GM21825 (cell line): ENCODE results near the gene LHPP.

ENCODE experiments used
- ATAC-seq: cut with Tn5 transposase; IDR thresholded peaks from one replicate; pipeline ENCODE4 v1.9.1; 2021; ENCODE audit warnings: mild to moderate bottlenecking, moderate library complexity; ENCODE audit not compliant: unreplicated experiment

The LHPP gene

DNA sequence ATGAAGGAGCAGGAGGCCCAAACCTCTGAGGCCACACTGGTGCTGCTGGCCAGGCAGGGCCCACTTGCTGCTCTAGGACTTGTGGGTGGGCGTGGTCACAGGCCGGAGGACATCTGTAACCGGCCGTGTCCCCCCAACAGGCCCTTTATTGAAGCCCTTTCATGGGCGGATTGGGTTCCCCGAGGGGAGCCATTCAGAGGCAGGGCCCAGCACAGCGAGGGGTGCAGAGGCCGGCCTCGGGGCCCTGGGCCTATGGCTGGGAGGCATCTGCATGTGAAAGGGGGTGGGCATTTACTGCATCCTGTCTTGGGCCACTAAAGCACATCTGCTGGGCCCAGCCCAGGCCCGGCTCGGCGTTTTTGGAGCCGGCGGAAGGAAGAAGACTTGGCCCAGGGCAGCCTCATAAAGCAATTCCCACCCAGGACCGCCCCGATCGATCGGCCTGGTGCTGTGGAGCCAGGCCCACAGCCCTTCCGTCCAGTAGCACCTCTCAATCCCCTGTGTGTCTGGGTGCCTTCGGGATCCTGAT, 8.4 kb downstream of the LHPP start:
- ATAC-seq = no peak

DNA sequence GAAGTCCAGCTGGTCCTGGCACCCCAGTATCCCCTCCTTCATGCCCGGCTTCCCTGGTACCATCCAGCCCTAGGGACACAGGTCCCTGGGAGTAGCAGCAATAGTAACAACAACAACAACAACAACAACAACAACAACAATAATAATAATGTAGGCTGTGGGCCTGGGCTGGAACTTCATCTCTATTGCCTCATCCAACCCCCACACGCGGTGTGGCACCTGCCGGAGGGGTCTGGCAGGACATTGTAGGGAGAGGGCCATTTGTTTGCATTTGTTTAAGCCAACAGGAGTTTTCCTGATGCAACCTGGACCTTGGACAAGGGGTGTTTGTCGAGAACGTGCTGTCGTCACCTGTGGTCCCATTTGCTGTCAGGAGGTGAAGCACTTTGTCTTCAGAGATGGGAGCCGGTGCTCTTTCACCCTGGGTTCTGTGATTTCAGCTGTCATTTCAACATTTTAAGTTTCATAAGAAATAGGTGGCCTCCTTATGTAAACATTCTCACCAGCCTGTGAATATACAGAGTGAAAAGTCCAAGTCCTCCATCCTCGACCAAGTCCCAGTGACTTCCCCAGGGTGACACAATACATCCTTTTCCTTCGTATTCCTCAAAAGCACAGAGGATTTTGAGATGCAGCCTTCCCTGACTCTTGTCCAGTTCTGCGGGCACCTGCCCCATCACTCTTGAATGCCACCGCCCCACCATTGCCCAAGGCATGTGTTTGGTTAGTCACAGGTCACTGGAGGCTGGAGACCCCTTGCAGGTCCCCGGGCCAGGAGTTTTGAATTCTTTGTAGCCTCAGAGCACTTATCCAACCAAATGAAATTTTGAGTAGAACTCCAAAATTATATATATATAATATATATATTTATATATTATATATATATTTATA, 9.2 kb downstream of the LHPP start:
- no peak for ATAC-seq

DNA sequence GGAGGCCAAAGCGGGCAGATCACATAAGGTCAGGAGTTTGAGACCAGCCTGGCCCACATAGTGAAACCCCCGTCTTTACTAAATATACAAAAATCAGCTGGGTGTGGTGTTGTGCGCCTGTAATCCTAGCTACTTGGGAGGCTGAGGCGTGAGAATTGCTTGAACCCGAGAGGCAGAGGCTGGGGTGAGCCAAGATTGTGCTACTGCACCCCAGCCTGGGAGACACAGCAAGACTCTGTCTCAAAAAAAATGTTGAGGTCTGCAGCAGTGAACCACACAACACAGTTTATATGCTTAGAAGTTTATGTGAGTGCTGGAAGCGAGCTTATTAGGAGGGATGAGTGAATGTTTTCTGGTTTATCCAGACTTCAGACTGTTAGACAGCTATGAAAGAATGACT, 10.4 kb downstream of the LHPP start:
- ATAC-seq = no peak

DNA sequence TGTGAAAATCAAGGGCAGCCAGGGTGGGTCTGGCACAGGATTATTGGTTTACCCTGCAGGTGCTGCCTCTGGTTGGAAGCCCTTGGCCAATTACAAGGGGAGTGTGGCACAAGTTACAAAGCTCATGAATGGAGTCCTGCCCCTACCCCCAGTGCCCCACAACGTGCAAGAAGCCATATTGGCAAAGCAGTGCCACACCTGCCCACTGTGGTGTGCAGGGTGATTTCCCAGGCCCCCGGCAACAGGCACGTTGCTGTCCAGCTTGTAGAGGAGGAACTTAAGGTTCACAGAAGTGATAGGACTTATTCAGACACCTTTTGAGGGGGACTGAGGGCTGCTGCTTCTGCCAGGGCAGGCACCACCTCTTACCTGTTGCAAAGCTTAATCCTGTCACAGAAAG, 11.4 kb downstream of the LHPP start:
- no peak for ATAC-seq

DNA sequence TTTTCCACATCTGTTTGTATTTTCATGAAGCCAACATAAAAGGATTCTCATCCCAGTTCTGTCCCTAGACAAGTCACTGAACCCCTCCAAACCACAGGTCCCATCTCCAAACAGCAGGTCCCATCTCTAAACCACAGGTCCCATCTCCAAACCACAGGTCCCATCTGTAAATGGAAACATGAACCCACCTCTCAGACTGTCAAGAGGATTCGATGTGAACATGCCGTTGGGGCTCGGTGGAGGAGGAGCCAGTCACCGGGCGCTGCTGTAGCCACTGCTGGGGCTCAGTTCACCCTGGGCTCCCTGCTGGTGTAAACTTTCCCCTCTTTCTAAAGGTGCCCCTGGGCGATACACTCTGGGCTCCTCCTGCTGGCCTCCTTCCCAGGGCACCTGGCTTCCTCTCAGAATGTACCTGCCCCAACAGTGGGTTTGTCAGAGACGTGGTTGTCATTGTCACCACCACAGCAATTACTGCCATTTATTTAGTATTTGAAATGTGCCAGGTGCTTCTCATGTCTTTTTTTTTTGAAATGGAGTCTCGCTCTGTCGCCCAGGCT, 13.0 kb downstream of the LHPP start:
- no peak for ATAC-seq

DNA sequence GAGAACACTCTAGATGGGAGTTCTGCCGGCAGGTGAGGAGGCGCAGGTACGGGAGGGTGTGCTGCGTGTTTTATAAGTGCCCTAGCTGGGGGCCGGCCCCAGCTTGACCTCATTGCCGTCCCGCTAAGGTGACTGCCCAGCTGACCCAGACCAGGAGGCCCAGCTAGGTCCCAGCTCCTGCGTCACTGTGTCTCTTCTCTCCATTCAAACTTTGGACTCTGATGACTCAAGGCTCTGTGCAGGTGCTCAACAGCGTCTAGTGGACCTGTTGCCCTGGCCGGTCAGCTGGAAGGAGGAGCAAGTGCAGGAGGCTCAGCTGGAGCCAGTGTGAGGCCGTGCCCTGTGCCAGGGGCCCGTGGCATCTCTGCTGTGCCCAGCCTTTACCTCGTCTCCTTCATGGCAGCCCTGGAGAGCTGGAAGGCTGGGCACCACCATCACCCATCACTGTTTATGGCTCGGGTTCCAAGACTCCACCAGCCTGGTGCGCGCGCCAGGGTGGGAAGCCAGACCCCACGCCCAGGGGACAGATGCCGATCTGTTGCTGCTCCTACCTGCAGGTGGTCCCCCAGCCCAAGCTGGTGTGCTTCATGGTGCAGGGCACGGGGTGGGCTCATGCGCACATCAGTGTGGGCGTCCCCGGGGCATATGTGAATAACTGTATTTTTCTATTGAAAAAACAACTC, 14.6 kb downstream of the LHPP start:
- no peak for ATAC-seq

DNA sequence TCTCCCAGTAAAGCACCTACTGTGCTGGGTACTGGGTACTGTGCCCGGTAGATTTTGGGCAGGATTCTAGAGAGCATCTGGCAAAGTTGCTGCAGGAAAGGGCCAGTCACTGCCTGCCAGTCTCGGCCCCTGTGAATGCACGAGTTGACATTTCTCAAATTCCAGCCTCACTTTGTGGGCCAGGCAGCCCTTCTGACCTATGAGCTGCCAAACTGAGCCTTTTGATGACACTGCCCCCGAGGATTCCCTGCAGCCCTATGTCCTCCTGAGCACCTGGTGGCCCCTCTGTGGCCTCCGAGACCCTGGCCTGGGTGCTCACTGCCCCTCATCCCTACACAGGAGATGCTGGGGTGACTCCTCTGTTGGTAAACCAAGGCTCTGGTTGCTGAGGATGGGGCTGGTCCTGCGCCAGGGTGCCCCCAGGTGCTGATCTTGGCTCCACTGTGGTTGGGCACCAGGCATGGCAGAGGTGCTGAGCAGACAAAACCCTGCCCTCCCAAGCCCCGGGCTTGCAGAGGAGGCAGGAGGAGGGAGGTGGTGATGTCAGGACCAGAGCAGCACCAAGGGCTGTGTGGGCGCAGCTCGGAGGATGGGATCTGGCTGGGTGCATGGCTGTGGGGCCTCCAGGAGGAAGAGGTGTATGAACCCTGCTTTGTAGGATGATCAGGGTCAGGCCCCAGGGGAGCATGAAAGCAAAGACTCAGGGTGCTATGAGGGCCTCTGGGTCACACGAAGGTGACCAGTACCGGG, 16.2 kb downstream of the LHPP start:
- ATAC-seq = no peak

DNA sequence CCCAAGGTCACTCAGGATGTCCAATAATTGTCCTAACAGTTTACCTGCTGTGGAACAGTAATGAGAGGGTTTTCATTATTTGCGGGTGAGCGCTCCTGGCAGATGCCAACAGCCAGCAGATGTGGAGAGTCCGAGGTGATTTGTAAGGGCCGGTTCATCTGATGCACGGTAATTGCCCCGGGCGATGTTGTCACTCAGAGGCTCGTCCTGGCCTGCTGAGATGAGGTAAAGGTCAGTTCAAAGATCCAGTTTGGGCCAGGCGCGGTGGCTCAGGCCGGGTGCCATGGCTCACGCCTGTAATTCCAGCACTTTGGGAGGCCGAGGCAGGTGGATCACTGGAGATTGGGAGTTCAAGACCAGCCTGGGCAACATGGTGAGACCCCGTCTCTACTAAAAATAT, 16.9 kb downstream of the LHPP start:
- ATAC-seq = no peak

DNA sequence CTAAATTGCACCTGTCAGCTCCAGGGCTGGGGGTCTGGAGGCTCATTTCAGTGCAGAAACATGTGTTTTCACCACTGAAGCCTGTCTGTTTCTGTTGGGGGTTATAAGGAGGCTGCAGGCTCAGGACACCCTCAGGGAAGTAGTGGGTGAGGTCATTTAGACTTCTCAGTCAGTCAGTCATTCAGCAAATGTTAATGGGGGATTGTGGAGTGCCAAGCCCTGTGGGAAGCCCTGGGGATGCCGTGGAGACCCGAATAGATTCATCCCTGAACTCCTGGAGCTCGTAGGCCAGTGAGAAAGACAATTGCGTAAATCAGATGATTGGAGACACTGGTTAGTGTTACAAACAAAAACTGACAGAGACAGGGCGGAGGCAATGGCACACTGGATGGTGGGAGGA, 19.2 kb downstream of the LHPP start:
- no peak for ATAC-seq

DNA sequence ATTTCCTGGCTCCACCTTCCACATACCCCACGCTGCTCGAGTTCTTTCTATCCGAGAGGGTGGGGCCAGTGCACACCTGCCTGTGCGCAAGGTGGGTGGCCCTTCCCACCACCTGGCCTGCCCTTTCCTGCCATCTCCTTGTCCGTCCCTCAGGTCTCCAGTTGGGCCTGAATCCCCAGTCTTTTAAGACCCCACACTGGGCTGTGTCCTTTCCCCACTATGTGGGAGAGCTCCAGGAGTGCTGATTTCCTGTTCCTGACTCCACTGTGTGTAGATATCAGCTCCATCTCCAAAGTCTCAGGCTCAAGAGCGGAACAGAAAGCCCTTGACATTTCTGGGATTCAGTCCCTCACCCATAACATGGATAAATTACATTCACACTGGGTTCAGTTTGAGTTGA, 20.1 kb downstream of the LHPP start:
- ATAC-seq = no peak

DNA sequence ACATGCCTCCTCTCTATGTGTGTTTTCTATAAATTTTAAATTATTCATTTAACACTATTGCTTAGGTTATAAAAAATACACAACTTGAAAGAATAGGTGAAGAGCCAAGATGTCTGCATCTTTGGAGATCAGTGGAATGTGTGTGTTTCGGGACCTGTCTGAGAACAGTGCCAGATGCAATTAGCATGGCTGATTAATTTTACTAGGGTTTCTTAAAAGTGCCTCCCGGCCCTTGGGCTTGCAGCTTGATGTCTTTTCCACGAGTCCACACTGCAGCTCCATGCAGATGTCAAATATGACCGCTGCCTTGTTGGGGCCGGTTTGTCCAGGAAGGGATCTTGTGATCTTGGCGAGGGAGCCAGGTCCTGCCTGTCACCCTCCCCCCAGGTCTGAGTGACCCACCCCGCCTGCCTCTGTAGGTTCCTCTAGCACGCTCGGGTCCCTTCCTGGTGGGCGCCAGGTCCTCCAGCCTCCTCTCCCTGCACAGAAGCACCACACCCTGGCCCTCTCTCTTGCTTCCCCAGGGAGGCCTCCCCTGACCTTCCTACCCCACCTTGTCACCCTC, 20.7 kb downstream of the LHPP start:
- no peak for ATAC-seq

DNA sequence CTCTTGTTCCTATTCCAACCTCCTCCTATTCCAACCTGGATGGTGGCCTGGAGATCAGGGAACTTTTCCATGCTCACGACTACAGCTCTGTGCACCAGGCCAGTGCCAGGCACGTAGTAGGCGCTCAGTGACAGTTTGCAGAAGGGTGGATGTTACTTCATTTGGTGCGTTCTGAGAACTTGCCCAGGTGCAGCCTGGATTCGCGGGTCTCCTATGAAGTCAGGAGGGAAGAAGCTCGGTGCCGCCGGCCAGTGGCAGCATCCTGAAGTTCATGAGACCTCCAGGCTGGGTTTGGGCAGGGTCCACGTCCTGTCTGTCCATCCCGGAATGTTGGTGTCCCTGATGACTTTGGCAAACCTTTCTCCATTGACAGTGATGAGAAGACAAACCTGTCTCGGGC, 21.3 kb downstream of the LHPP start:
- ATAC-seq = no peak

DNA sequence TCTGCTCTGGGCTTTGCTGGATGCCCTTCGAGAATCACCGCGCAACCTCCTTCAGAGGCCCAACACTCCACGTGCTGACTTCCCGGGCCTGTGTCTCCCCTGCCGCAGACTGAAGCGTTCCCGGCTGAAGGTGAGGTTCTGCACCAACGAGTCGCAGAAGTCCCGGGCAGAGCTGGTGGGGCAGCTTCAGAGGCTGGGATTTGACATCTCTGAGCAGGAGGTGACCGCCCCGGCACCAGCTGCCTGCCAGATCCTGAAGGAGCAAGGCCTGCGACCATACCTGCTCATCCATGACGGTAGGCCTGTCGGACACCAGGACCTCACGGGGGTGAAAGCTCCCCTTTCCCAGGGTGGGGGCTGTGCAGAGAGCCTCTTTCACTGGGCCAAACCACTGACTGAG, 22.4 kb downstream of the LHPP start:
- ATAC-seq = no peak

DNA sequence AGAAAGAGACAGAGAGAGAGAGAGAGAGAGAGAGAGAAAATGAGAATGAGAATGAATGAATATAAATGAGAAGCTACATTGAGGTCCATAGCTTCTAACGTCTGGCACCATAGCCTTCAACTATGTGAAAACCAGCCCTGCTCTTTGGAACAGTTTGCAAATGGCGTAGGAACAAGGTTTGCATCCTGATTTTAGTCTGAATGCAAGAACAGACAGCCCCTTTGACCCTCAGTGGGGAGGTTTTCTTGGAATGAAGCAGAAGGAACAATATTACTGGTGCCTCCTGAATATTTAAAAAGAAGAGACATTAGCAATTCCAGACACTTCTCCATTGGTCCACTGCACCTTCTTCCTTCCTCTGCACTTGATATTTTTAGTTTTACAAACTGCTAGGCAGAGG, 23.0 kb downstream of the LHPP start:
- no peak for ATAC-seq

DNA sequence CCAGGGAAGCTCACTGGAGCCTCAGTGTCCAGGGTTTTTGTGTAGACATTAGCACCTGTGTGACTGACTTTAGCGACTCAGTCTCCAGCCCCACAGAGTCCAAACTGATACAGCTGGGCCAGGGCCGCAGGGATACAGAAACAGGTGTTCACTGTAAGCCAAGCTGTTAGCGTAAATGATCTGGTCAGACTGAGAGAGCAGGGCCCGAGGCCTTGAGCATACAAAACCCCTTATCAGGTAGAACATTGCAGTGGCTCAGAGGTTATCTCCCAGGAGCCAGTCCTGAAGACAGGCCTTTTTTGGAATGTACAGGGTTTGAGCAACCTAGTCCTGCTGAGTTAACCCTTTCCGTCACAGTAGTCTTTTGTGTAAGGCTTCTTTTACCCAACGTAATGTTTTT, 25.0 kb downstream of the LHPP start:
- no peak for ATAC-seq

DNA sequence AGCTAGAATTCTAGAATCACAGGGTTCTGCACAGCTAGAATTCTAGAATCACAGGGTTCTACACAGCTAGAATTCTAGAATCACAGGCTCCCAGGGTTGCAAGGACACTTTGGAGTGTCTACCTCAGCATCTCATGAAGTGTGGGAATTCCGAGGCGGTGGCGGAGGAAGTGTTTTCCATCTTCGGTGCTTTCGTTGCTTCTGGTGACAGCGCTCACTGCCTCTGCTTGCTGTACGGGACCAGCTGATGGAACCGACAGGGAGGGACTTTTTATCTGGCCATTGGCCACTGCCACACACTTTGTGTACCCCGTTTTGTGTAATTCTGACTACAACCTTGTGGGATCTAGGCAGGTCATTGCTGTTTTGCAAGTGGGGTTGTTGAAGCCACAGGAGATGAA, 29.5 kb downstream of the LHPP start:
- no peak for ATAC-seq

DNA sequence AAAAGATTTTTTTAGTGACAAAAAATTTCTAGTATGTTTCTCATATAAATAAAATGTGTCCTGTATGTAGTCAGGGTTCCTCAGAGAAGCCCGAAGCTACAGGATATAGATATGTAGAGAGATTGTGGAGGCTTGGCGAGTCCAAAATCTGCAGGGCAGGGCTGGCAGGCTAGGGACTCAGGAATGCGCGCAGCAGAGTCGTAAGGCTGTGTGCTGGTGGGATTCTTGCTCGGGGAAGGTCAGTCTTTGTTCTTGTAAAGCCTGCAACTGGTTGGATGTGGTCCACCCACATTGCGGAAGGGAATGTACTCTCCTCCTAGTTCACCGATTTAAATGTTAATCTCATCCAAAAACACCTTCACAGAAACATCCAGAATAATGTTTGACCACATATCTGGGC, 30.6 kb downstream of the LHPP start:
- ATAC-seq = no peak

DNA sequence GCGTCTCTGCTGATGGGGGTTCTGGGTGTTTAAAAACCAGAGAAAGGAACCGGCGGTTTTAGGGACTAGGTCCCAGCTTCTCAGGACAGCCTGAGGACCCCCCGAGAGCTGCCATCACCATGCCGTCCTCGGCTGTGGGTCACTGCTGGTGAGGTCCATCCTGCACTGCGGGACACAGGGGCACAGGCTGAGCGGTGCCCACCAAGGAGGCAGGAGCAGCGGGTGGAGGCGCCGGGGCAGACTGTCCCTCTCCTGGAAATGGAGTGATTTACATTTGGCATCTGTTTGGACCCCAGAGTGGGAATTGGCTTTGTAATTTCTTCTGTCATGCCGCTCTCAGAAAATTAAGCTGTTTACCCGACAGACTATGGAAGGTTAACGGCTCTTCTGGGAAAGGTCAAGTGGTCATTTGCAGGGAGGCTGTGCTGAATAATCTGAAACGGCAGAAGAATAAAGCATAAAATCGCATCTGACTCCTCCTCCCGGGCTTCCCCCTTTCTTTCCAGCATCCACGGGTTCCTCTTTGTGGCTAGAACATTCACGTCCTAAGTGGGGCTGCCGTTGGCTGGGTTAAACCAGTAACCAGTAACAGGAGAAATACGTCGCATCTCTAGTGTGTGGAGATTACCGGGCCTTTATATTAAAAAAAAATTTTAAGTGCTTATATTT, 31.7 kb downstream of the LHPP start:
- ATAC-seq = no peak

DNA sequence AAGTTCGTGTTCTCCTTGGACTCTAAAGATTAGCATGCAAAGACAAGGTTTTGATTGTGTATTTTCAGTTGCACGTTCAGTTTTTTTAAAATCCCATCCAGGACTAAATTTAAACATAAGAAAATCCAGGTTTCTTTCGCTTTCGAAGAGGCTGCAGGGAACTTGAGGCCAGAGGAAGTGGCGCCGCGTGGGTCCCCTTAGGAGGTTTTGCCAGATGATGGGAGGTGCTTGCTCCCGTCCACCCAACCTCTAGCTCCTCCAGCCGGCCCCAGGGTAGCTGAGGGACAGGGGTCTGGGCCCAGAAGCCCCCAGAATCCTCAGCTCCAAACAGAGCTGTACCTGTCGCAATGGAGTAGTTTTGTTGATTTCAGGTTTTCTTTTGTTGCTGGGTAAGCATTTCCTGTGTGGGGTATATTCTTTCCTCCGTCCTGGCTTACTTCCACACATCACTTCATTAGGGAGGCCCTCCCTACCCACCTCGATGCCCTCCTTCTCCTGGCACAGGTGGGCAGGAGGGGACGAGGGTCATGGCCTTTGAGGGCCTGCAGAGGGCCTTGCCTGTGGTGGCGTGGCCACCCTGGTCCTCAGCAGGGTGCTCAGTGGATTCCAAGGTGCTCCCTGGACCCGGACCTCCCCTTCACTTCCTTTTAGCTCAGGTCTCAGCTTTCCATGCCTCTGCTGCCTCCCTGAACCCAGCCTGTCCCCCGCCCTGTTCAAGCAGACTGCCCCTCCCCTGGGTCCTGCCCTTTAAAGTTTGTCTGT, 32.6 kb downstream of the LHPP start:
- no peak for ATAC-seq

DNA sequence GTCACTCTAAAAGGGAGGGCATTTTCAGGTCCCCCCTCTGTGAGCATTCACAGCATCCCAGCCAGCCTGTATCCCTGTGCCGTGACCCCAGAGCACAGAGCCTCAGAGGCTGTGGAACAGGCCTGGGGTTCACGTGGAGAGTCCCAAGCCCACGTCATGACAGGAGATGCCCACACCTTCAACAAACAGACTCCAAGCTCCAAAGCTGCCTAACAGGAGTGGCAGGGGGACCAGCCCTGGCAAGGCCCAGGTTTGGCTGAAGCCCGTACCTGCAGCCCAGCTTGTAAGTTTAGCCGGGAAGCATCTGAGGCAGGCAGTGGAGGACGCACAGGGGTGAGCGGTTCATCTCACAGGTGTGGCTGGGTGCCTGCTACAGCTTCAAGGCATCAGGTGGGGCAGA, 33.5 kb downstream of the LHPP start:
- ATAC-seq = no peak
